ENCODE data around the gene GGCX.

GRCh38 chr2:85588645-85589044 is 27.4 kb upstream of the GGCX start:
- TF ChIP-seq CTCF (IDR thresholded peaks at IDR 0.05; ENCODE audit: borderline replicate concordance, extremely low read depth, low read length, poor library complexity, severe bottlenecking) (no peak), EZH2 (IDR thresholded peaks at IDR 0.05; ENCODE audit: borderline replicate concordance, low read depth, low read length, severe bottlenecking) (no peak)
